Measurements from ENCODE around the gene DMRTC2. TPM values are rescaled to one million over a fixed set of nuclear protein-coding genes. Genes with fewer than 3 reads are reported as not detected.
"Not testable (repeated sequence)": the region's sequence is repeated elsewhere in the genome, so short reads cannot be mapped to it uniquely, and the experiment has no call there.

Gene DMRTC2
- total RNA-seq, 1 donor, result not detected

DNA sequence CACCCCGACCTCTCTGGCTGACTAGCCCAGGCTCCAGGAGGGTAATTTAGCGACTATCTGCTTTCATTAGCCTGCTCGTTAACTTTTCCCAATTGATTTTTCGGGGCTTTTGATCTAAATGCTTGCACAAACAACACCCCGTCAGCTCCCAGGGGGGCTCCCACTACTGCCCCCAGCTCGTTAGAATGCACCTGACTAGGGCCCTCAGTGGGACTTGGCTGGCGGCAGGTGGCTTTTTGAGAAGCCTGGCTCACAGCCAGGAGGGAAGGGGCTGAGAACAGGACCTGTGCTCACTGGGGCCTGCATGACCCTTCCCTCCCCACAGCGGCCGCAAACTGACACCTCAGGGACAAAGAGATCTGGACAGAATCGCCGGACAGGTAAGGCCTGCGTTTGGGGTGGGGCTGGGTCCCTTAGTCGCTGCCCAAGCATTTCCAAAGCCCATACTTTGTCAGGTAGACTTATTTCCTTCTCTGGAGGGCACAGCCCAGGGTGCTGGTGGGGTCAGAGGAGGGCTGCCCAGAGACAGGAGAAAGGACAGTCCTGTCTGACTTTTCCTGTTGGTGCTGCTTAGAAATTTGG, 24.6 kb downstream of the DMRTC2 start:
- no peak for DNase-seq (ENCODE audit: low read depth in 2 of 3, low spot score in 2 of 3)

DNA sequence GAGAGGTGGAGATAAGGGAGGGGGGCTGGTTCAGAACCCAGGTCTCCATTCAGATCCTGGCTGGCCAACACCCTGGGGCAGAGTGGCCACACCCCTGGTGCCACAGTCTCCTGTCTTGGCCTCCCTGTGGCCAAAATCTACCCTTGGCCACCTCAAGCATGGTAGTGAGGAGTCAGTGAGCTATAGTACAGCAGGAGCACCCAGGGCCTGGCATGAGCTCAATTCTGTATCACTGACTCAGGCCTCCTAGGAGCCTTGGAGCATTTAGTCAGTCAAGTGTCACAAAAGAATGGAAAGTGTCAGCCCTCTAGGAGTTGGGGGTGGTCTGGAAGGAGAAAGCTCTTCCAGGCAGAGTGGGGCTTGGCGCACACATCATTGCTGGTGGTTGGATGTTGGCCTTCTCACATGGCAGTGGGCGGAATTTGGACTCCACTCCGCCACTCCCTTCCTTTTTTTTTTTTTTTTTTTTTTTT, 25.6 kb downstream of the DMRTC2 start:
- DNase-seq (ENCODE audit: low read depth in 2 of 3, low spot score in 2 of 3), result no peak

DNA sequence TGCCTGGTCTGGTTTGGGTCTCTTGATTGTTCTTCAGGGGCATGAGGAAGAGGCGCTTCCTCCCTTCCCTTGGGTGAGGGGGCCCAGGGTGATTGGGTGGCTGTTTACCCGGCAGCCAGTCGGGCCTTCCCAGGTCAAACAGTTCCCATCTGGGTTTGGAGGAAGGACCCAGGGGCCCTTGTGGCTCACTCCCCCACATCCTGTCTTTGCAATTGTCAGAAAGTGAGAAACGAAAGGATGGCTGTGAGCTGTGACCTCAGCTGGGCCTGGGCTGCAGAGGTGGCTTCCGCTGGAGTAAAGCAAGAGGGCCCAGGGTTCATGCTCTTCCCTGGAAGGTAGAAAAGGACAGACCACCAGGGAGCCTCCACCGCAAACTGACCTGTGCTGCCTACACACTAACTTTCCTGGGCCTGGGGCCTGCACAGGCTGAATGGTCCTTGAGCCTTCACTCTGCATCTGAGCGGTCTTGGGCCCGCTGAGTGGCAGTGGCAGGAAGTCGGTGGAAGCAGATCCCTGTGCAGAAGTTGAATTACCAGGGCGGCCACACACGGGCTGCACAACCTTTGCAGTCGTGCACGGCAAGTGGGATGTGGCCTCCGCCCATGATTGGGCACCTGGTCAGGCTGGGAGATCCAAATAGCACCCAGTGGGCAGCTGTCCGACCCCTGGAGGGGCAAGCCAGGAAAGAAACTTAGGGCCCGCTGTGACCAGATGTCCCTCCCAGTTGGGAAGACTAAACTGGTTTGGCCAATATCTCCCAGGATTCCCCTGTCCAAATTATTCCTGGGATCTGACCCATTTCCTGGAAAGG, 26.9 kb downstream of the DMRTC2 start:
- DNase-seq (ENCODE audit: low read depth in 2 of 3, low spot score in 2 of 3), result peak; percentile 37 to 73 (median 67)

DNA sequence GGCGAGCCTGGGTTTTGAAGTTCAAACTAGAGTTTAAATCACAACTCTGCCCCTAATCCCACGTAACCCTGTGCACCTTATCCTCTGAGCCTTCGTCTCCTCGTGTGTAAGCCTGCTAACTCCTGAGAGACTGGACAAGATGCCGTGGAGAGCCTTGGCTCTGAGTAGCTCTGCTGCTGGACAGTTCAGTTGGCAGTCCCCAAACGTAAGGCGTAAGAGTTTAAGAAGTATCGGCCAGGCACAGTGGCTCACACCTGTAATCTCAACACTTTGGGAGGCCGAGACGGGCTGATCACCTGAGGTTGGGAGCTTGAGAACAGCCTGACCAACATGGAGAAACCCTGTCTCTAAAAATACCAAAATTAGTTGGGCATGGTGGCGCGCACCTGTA, 27.5 kb downstream of the DMRTC2 start:
- no peak for DNase-seq (ENCODE audit: low read depth in 2 of 3, low spot score in 2 of 3)

DNA sequence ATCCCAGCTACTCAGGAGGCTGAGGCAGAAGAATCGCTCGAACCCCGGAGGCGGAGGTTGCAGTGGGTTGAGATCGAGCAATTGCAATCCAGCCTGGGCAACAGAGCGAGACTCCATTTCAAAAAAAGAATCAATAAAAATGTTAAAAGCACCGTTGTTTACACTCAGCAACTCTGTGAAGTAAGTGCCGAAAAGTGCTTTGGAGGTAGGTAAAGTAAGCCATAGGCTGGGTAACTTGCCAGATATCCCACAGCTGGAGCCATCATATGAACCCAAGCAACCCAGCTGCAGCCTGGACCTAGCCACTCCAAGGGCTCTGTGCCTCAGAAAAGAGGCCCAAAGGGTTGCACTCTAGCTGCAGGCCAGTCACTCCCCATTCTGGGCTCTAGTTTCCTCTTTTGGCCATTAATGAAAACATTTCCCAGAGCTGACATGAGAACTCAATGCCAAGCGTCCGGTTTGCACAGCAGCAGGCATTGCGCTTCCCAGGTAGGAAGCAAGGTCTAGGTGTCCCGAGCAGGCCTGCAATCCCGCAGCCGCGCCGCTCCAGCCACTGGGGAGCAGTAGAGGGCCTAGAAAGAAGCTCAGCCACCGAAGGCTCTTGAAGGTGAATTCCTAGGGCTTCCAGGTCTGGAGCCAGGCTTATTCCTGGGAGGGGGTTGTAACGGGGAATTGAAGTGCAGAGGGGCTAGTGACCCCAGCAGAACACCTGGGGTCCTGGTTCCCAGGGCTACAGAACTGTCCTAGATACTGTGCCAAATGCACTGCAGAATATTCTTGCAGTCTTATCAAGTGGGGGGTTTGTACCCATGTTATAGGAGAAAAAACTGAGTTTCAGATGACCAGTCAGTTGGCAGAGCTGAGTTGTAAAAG, 28.2 kb downstream of the DMRTC2 start:
- peak in 2 of 3 donors; percentile 47 to 60 for DNase-seq (ENCODE audit: low read depth in 2 of 3, low spot score in 2 of 3)

DNA sequence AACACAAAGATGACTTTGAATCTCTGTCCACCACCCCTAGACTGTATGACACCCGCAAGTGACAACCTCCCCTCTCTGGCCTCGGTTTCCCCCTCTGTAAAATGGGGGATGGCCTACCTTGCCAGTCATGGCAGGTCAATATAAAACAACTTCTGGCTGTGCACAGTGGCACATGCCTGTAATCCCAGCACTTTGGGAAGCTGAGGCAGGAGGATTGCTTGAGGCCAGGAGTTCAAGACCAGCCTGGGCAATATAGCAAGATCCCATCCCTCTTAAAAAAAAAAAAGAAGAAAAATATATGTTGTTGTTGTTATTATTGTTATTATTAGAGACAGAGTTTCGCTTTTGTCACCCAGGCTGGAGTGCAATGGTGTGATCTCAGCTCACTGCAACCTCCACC, 31.1 kb downstream of the DMRTC2 start:
- not testable (repeated sequence) for DNase-seq (ENCODE audit: low read depth in 2 of 3, low spot score in 2 of 3)

DNA sequence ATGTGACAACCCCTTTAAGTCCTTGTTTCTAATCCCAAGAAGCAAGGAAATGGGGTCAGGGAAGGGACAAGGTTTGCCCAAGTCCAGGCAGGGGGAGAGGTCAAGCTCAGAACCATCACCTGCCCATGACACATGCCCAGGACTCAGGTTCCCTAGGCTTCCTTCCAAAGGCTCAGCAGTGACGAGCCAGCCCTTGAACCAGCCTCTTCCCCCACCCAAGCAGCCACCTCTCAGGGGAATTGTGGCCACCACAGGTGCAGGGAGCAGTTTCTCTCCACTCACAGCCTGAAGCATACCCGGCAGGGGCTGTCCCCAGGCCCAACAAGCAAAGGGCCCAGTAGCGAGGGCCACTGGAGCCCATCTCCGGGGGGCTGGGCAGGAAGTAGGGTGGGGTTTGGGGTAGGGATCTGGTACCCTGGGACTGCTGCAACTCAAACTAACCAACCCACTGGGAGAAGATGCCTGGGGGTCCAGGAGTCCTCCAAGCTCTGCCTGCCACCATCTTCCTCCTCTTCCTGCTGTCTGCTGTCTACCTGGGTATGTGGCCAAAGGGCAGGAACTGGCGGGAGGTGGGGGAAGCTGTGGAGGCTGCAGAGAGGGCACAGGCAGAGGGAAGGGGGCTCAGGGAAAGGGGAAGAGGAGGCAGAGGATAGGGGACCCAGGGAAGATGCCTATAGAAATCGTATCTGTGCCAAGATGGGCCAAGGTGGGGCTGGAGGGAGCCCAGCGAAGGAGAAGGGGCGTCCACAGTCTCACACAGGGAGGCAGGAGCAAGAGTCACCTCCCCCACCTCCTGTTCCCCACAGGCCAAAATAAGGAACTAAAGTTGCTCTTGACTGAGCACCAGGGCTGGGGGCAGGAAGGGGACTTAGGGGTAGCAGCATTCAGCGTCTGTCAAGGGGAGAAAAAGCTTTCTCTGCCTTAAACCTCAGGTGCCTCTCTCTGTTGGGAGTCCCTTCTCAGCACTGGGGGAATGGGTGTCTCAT, 32.3 kb downstream of the DMRTC2 start, which contains the start of gene CD79A:
Gene CD79A, plus strand, starts transcription at position 433 of the 986 bp plus-strand sequence. Its CDS starts 26 bp downstream, at position 459.
- peak in 2 of 3 donors; percentile 78 to 85 for DNase-seq (ENCODE audit: low read depth in 2 of 3, low spot score in 2 of 3)

DNA sequence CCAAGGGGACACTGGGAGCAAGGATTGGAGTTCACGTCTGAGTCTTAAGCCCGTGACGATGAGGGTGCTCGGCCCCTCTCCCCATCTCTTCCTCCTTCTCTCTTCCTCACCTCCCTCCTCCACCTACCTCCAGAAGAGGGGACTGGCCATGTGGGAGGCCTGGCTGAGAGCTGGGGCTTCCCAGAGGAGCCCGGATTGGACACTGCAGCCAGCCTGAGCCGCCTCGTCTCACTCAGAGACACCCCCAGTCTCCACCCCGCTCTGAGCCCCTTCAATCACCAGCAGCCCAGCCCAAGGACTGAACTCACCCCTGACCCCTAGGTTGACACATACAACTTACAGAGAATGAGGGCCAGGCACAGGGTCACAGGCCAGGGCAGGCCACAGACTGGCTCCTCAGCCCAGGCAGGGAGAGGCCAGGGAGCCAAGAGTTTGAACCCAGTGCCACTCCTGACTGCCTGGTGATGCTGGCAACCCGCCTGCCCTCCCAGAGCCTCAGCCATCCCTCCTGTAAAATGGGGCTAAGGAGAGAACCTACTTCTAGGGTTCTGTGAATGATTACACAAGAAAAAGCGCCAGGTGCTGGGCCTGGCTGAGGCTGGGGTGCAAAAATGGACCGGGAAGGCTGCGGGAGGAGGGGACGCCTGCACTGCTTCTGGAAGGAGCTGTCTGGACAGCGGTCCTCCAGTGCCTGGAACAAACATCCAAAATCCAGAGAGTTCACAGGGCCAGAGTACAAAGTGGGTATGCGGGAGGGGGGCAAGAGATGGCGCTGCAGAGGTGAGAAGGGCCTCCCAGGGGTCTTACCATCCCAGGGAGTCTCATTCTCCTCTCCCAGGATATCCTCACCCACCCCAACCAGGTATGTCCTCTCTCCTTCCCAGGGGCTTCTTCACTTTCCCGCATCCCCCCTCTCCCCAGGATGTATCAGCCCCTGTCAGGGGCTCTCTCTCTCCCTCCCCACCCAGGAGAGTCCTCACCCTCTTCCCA, 33.4 kb downstream of the DMRTC2 start:
- no peak for DNase-seq (ENCODE audit: low read depth in 2 of 3, low spot score in 2 of 3)

DNA sequence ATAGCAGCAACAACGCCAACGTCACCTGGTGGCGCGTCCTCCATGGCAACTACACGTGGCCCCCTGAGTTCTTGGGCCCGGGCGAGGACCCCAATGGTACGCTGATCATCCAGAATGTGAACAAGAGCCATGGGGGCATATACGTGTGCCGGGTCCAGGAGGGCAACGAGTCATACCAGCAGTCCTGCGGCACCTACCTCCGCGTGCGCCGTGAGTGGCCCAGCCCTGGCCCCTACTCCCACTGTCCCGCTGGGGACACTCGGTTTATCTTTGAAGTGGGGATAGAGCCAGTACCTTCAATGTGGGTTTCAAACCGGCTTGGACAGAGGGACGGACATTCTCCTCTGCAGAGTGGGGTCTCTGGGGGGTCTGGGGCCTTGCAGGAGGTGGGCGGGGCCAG, 34.2 kb downstream of the DMRTC2 start:
- DNase-seq (ENCODE audit: low read depth in 2 of 3, low spot score in 2 of 3), result no peak

DNA sequence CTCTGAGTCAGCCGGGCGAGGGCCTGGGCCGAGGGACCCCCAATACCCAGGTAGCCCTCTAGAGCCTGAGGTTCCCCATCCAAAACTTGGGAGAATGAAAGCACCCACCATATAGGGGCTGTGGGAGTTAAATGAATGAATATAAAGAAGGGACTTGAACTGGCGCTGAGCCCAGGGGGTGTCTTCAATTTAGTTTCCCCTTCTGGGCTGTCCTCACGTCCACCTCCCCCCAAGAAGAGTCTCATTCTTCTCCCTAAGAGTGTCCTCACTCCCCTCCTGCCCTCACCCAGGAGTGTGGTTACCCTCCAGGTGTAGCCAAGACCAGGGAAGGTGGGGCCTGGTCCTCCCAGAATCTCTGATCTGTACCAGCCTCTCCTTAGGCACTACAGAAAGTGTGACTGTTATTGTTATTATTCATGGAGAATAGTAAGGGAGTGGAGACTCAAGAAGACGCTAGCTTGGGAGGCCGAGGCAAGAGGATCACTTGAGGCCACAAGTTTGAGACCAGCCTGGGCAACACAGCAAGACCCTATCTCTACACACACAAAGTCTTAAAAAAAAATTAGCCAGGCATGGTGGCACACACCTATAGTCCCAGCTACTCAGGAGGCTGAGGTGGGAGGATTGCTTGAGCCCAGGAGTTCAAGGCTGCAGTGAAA, 35.0 kb downstream of the DMRTC2 start:
- DNase-seq (ENCODE audit: low read depth in 2 of 3, low spot score in 2 of 3), result no peak

DNA sequence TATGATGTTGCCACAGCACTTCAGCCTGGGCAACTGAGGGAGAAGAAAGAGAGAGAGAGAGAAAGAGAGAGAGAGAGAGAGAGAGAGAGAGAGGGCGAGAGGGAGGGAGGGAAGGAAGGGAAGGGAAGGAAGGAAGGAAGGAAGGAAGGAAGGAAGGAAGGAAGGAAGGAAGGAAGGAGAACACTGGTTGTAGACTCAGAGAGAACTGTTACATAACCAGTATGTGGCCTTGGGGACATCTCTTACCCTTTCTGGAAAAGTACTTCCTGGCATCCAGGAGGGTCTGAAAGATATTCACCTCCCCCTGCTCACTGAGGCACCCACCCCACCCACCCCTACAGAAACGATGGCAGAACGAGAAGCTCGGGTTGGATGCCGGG, 35.5 kb downstream of the DMRTC2 start:
- DNase-seq (ENCODE audit: low read depth in 2 of 3, low spot score in 2 of 3), result no peak

DNA sequence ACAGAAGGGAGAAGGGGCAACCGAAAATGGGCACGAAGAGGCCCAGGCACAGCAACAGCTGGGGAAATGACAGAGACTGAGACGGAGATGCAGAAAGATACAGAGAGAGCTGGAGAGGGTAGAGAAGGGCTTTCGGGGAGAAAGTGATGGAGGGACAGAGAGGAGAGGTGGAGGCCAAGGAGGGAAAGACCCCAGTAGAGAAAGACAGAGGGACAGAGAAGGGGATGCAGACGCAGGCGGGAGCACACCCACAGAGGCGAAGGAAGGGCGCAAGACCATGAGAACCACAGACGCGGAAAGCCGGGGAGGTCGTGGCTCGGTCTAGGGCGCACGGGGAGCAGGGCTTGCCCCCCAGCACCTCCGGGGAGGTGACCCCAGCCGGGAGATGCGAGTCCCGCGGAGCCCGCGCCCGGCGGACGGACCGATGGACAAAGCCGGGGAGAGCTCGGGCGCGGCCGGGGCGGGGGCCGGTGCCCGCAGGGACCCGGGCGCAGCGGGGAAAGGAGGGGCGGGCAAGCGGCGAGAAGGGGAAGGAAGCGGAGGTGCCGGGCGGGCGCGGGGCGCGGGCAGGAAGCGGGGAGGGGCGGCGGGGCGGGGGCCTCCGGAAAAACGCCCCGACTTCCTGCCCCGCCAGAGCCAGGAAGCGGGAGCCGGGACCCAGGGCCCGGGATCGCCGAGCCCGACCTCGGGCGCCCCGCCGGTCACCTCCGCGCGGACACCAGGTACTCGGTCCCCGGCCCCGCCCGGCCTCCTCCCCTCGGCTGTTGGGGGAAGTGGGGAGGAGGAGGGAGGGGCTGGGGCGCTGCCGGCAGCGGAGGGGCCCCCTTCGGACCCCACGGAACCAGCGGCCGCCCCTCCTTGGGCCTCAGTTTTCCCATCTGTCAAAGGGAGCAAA, 38.0 kb downstream of the DMRTC2 start, which contains the start of gene ARHGEF1:
Gene ARHGEF1, plus strand, starts transcription at position 617 of the 895 bp plus-strand sequence. CDS start 4,899 bp downstream, outside the sequence.
- peak in 1 of 3 donors; percentile 46 for DNase-seq (ENCODE audit: low read depth in 2 of 3, low spot score in 2 of 3)

DNA sequence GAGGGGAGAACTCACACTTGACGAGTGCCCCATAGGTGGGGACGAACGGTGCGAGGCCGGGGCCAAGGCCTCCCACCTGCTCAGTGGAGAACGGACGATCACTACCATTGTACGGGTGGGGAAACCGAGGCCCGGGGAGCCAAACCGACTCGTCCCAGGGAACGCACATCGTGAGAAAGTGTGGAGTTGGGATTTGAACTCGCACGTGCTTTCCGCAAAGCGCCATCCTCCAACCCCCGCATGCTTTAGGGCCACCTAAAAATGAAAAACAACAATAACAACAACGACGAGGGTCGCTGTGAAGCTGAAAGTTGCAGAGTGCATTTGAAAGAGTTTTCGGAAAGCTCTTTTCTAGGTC, 38.6 kb downstream of the DMRTC2 start:
- DNase-seq (ENCODE audit: low read depth in 2 of 3, low spot score in 2 of 3), result no peak

DNA sequence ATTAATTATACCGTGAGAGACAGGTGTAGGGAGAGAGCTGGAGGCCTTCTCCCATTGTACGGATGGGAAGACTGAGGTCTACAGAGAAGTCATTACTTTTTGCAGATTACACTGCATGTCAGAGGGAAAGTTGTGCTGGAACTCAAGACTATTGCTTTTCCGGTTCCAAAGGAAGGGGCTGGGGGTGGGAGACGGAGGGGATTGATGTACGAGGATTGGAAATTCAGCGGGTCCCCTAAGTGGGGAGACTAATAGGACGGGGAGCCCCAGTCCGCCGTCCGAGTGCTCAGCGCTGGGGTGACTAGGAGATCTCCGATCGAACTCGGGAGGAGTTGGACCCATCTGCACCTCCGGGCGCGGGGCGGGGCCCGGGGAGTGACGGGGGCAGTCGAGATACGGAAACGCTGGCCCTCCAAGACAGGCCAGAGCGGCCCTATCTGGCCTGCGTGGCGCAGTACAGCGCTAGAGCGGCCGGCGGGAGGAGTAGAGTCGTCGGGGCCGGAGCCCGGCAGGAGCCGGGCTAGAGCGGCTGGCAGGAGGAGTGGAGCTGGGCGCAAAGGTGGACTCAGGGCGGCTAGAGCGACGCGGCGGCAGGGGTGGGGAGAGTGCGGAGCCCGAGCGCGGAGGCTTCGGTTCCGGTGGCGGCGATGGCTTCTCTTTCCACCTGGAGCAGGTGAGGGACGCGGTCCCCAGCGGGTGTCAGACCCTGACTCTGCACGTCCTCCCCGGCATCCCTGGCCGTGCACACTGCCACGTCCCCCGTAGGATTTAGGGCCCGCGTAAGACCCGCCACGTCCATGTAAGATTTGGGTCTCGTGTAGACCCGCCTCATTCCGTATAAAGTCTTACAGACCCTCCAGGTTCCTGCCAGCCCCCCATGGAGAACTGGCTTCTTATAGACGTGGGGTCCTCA, 39.2 kb downstream of the DMRTC2 start:
- DNase-seq (ENCODE audit: low read depth in 2 of 3, low spot score in 2 of 3), result peak; percentile 67 to 96 (median 95)

DNA sequence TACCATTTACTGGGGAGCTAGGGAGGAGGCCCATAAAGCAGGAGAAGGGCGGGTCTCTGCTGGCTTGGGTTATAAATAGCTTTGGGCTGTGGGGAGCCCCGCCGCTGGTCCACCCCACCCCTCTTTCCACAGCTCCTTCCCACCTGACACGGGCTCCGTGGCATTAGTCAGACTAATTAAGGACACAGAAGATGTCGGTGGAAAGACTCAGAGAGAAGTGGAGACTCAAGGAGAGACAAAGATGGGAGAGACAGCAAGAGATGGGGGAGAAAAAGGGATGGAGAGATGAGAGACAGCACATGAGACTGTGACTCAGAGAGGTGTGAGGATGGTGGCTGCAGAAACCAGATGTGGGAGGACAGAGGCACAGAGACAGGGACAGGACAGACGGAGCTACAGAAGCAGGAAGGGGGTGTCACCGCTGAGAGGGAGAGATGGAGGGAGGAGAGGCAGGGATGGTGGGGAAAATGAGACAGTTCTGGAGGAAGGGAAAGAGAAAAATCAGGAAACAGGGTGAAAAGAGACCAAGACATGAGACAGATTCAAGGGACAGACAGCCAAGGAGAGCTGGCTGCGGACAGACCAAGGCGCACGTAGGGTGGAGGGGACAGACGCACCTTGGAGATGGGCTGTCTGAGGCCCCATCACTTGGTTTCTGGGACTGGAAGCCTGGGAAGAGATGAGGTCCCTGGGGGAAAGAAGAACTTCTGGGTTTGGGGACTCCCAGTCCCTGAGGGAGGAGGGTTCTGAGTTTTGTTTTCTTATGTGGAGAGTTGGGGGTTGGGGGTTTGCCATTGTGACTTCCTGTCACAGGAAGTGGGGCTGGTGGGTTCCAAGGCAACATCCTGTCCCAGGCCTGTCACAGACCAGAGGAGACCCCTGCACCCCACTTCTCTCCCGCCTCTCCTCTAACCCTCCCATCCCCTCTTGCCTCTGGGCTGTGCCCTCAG, 42.2 kb downstream of the DMRTC2 start:
- DNase-seq (ENCODE audit: low read depth in 2 of 3, low spot score in 2 of 3), result peak in 2 of 3 donors; percentile 58 to 72

Data from hematopoietic multipotent progenitor cell (in vitro differentiated cells).